Measurements from ENCODE around the gene ADGRL4.

GRCh38 chr1:78916986-78917385, 89.5 kb downstream of the ADGRL4 start:
- no peak for TF ChIP-seq EZH2 (optimal IDR thresholded peaks at IDR 0.05; ENCODE audit: low read depth, low read length)
- TF ChIP-seq CTCF (IDR thresholded peaks at IDR 0.05; ENCODE audit: low read length): no peak

Data from MM.1S (cell line).